ENCODE results near the gene CLCN4.

DNA sequence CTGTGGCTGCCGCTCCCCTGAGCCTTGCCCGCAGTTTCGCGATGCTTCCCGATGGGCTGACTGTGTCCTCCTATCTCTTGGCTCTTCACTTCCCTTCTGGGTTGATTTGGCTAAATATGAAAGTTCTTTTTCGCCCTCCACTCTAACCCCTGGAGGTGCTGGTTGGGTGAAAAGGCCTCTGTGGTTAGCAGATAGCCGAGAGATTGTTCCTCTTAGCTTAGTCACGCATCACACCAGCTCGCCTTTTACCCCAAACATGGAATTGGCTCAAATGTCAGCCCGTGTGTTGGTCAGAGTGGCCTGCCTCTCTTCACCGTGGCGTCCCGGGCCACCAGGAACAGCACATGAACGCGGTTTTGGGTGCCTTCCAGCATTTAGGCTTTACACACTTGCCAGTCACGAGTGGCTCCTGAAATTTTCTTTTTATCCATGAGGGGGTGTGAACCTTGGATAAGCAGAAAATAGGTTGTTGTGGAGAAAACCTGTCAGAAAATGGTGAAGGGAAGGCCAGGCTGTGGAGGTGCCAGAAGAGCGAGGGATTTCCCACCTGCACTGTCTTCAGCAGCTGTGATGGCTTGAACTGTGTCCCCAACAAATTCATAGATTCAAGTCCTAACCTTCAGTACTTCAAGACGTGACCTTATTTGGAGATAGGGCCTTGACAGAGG lies 8.9 kb downstream of the CLCN4 start:
- no peak for TF ChIP-seq EP300 (IDR thresholded peaks at IDR 0.05)
- TF ChIP-seq, protein P1, sequence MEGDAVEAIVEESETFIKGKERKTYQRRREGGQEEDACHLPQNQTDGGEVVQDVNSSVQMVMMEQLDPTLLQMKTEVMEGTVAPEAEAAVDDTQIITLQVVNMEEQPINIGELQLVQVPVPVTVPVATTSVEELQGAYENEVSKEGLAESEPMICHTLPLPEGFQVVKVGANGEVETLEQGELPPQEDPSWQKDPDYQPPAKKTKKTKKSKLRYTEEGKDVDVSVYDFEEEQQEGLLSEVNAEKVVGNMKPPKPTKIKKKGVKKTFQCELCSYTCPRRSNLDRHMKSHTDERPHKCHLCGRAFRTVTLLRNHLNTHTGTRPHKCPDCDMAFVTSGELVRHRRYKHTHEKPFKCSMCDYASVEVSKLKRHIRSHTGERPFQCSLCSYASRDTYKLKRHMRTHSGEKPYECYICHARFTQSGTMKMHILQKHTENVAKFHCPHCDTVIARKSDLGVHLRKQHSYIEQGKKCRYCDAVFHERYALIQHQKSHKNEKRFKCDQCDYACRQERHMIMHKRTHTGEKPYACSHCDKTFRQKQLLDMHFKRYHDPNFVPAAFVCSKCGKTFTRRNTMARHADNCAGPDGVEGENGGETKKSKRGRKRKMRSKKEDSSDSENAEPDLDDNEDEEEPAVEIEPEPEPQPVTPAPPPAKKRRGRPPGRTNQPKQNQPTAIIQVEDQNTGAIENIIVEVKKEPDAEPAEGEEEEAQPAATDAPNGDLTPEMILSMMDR (IDR thresholded peaks at IDR 0.05) = no peak
- no peak for TF ChIP-seq POLR2A (IDR thresholded peaks at IDR 0.05)

Data from ovary (tissue), 3 donors.